Stimulated activated CD4-positive, alpha-beta T cell treated with anti-CD3 and anti-CD28 coated beads, Interleukin-15, amount 100 ng/mL, for 24 hours (primary cell): Measurements from ENCODE around the gene SMLR1.

Experiments used
- DNase-seq: peaks from one replicate; pipeline ENCODE4 v3.0.0-alpha.2; 2020

SMLR1 gene

GRCh38 chr6:130853555-130854183 lies 26.5 kb downstream of the SMLR1 start:
- DNase-seq, result no peak

DNA sequence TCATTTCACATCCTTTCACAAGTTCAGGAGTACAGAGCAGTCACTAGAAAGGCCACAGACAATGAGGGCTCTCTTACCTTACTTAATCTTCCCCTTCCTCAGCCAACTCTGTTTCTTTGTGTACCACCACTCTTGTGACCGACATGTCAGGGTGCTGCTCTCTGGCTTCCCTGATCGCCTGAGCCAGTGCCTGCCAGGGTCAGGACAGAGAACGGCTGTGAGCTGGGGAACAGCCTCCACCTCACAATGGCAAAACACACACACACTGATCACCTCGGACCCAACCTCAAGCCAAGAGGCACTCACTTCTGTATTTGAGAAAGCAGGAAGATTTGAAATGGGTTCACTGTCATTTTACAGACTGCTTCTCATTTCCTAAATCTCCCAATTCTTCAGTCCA lies 30.8 kb downstream of the SMLR1 start:
- DNase-seq, result no peak

GRCh38 chr6:130858498-130859160 lies 31.4 kb downstream of the SMLR1 start:
- no peak for DNase-seq

- DNase-seq, result no peak
These were observed 32.1 kb downstream of the SMLR1 start for GRCh38 chr6:130859161-130859867.

- DNase-seq, result no peak
These were observed 35.2 kb downstream of the SMLR1 start for GRCh38 chr6:130862370-130862769.

DNA sequence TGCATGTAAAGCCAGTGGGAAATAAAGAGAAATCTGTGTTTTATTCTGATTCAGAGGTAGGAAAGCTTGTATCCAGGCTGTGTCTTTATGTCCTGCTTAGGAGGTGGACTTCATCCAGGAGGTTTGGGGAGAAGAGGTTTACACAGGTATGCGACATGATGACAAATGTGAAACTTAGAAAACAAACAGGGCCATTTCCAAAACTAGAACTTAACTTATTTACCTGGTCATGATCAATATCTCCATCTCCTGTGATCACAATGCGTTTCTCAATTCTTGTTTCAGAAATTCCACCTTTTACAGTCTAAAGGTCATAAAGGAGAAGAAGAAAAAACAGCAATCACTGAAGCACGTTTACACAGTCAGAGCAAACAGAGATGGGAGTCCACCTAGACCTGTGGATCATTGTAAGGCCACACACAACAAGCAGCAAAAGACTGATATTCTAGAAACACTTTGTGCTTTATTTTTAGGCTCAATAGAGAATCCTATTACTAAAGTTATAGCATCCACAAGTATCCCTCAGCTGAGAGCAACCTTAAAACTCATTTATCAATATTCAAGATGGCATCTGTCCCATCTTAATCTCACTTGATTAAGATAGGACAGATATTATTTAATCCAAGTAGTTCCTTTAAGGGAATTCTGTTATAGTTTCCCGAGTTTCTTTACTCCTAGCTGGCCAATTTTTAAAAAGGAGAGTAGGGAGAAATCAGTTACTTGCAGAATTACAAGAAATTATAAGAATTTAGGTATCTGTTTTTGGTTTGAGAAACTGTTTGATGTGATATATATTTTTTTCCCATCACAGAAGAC lies 36.4 kb downstream of the SMLR1 start:
- DNase-seq, result no peak

DNA sequence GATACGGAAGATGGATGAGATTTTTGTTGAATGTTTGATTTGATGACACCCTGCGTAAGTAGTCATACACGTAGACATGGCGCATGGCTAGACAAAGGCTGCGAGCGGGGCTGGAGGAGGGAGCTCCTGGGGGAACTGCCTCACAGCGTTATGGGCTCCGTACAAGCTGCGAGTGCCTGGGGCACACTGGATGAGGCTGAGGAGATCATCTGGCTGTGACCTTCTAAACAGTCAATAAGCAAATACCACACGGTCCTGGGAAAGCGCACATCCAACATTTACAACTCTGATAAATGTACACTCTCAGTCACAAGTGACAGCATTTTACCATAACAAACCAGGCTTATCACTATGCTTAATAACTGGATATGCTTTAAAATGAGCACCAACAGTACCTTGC lies 37.1 kb downstream of the SMLR1 start:
- no peak for DNase-seq

- no peak for DNase-seq
These were observed 38.6 kb downstream of the SMLR1 start for GRCh38 chr6:130865793-130866192.

GRCh38 chr6:130869681-130870080 lies 42.5 kb downstream of the SMLR1 start:
- no peak for DNase-seq

DNA sequence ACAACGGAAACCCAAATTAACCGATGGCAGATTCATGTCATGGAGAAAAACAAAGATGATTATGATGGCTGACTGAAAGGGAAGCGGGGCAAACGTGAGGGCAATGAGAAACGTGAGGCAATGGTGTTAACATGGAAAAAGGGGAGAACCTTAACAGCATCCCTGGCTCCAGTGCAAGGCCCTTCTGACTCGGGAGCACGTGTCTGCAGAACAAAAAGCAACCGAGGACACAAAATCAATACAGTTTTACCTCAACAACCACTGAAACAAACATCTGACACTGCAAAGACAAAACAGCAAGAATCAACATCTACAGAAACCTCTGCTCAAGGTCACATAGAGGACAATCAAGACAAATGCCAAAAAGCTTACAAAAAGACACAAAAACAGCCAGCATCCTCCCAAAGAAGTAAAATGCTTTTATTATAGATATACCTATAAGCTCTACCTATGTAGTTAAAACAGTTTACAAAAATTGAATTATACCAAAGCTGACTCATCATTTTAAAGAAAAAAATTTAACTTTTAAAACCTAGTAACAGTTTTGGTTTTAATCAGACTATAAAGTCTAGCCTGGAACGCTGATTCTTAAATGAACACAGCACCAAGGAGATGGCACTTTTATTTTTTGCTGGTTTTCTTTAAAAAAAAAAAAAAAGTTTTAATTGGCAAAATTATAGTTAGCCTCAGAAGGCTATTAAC lies 43.1 kb downstream of the SMLR1 start:
- DNase-seq, result no peak

GRCh38 chr6:130872250-130873095 lies 45.3 kb downstream of the SMLR1 start:
- peak; percentile 79 for DNase-seq

DNA sequence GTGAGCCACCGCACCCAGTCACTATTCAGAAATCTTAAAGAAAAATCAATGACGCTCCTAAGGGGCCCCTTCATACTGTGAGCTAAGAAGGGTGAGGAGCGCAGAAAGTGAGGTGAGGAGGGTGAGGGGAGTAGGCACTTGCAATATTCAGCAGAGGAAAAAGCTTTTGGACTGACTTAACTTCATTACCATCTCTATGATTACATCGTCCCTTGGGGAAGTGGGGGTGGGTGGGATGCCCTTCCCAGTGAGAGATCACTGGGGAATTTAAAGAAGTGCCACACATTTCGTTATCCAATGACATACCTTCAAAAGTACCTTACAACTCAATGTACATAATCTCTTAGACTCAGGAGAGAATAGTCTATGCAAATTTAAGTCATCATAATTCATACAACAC lies 46.5 kb downstream of the SMLR1 start:
- DNase-seq, result no peak

DNA sequence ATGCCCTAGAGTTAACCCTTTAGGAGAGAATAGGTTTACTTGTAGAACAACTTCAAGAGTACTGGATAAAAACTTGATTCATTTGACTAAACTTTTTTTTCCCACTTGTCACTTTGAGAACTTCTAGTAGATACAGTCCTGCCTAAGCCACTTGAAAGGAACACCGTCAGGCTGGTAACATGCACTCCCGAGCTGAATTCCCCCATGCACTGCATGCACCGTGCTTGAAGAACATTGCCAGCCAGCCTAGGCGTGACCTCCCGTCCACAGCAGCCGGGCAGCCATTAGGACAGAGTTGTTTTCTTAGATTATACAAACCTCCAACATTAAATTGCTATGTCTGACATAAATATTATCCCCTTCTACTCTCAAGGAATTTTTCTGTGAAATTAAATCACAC lies 52.6 kb downstream of the SMLR1 start:
- no peak for DNase-seq

DNA sequence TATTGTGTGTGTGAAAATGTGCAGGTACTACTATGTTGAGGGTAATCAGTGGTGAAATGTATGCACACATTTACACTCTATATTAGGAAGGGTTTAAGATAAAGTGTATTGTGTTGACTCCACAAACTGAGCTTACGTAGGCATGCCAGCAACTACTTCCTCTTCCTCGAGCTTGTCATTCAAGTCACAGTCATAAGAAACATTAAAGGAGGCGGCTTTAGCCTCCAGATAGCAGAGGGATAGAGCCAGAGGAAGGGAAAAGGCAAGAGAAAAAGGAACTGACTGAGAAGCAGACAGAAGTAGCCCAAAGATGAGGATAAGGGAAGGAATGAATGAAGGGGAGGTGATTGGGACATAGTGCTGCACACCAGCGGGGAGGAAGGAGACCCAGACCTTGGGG lies 55.2 kb downstream of the SMLR1 start:
- no peak for DNase-seq

DNA sequence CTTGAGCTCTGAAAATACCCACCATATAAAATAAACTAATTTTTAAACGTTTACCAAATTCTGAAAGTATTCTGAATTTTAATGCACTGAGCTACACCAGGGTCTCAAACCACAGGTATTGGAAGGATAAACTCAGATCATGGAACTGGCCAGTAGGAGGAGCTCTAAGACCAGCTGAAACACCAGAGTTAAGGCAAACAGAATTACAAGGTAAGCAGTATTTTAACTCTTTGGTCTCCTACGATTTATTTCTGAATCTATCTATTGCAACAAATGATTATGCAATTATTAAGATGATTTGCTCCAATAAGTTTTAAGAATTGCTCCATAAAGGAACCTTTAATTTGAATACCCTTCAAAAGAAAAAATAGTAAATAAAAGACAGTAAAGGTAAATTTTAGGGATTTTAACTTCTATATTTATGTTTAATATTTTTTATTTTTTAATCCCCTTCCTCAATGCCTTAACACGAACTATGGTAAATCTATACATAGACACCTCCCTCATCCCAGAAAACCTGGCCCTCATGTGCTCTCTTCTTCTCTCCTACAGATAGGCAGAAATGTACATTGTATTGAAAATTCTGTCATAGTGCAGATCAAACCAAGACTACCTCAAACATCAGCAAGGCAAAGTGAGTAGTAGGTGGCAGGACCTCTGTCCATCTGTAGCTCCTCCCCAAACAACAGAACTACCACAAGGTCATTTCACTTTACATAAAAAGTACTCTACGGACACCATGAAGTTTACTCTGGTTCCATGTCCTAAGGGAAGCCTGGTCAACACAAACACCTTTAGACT lies 58.4 kb downstream of the SMLR1 start:
- DNase-seq, result peak; percentile 77
